SU-DHL-6 (cell line): ENCODE results near the gene FOXK1.

Source experiments
- EZH2phosphoT487 ChIP-seq: fragments of 200-600 bp; sonication (generic), shearing (Covaris generic); conservative IDR thresholded peaks from 2 replicates; pipeline ENCODE4 v1.6.1; 2018; ENCODE audit warnings: mild to moderate bottlenecking, antibody characterized with exemption, low read length, moderate library complexity, mixed read lengths
- TF ChIP-seq, protein P1 (sequence below): fragments of 200-600 bp; sonication (generic); IDR thresholded peaks from one replicate; pipeline ENCODE4 v1.5.1; 2017; ENCODE audit warnings: antibody characterized with exemption, mild to moderate bottlenecking, low read length, moderate library complexity; ENCODE audit not compliant: insufficient read depth, poor library complexity, severe bottlenecking

DNA sequence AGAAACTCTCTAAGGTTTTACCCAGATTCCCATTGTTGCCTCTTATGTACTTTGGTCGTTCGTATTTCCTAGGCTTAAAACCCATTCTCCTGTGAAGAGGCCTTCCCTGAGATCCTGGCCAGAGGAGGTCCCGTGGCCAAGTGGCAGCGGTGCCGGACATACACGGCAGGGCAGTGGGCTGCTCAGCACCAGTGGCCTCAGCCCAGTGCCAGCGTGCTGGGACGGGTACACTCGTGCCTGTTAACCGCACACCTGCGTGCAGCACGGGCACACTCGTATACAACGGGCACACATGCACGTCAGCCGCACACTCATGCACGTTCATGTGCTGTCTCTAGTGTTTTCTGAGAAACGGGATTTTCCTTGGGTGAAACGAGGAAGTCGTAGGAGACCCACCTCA is 40.2 kb downstream of the FOXK1 start:
- TF ChIP-seq, protein P1, sequence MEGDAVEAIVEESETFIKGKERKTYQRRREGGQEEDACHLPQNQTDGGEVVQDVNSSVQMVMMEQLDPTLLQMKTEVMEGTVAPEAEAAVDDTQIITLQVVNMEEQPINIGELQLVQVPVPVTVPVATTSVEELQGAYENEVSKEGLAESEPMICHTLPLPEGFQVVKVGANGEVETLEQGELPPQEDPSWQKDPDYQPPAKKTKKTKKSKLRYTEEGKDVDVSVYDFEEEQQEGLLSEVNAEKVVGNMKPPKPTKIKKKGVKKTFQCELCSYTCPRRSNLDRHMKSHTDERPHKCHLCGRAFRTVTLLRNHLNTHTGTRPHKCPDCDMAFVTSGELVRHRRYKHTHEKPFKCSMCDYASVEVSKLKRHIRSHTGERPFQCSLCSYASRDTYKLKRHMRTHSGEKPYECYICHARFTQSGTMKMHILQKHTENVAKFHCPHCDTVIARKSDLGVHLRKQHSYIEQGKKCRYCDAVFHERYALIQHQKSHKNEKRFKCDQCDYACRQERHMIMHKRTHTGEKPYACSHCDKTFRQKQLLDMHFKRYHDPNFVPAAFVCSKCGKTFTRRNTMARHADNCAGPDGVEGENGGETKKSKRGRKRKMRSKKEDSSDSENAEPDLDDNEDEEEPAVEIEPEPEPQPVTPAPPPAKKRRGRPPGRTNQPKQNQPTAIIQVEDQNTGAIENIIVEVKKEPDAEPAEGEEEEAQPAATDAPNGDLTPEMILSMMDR, result no peak
- TF ChIP-seq EZH2phosphoT487, result no peak
